ENCODE measurements around the gene KIR2DL4. TPM values are rescaled to one million over a fixed set of nuclear protein-coding genes. Genes with fewer than 3 reads are reported as not detected.

The KIR2DL4 gene
- not detected in 2 replicates for total RNA-seq

DNA sequence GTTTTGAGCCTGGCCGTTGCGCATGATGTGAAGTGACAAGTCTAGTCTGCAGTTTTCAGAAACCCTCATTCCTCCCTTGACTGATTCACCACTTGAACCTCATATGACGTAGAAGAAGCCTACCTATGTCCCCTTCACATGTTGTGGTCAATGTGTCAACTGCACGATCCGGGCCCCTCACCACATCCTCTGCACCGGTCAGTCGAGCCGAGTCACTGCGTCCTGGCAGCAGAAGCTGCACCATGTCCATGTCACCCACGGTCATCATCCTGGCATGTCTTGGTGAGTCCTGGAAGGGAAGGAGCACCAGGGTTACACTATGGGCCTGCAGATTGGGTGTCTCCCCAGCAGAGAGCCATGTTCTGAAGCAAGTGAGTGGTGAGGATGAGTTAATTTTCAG lies at the start of gene KIR2DL4:
TSS of gene KIR2DL4 (plus strand) at position 201 of the 400 bp plus-strand sequence. CDS start at position 243, 42 bp downstream.

GRCh38 chr19:54769646-54770045 lies 33.8 kb upstream of the KIR2DL4 start, which contains the start of gene KIR2DL1:
TSS of gene KIR2DL1 (plus strand) at chr19:54769793. CDS start at chr19:54769851, 58 bp downstream.

DNA sequence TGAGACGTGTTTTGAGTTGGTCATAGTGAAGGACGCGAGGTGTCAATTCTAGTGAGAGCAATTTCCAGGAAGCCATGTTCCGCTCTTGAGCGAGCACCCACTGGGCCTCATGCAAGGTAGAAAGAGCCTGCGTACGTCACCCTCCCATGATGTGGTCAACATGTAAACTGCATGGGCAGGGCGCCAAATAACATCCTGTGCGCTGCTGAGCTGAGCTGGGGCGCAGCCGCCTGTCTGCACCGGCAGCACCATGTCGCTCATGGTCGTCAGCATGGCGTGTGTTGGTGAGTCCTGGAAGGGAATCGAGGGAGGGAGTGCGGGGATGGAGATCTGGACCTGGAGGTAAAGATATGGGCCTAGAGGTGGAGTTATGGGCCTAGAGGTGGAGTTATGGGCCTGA lies 12.8 kb downstream of the KIR2DL4 start, which contains the start of gene KIR3DL1:
TSS of gene KIR3DL1 (plus strand) at position 218 of the 400 bp plus-strand sequence.

GRCh38 chr19:54832496-54832895 lies 29.1 kb downstream of the KIR2DL4 start, which contains the start of gene KIR2DS4:
TSS of gene KIR2DS4 (plus strand) at chr19:54832676.

GRCh38 chr19:54850061-54850640 lies 46.7 kb downstream of the KIR2DL4 start, which contains the start of gene KIR3DL2:
TSS of gene KIR3DL2 (plus strand) at chr19:54850443. CDS start at chr19:54850476, 33 bp downstream.

Other genes starting within 250 kb of the KIR2DL4 start
- not detected in 2 replicates for gene LILRA2, start 229.8 kb upstream of the KIR2DL4 start, total RNA-seq
- not detected in 2 replicates for gene LILRA1, start 210.0 kb upstream of the KIR2DL4 start, total RNA-seq
- not detected in 2 replicates for gene LILRB1, start 173.1 kb upstream of the KIR2DL4 start, total RNA-seq
- not detected in 2 replicates for gene LILRB4, start 140.6 kb upstream of the KIR2DL4 start, total RNA-seq
- not detected in 2 replicates for gene KIR3DL3, start 79.2 kb upstream of the KIR2DL4 start, total RNA-seq
- gene KIR2DL3, start 65.1 kb upstream of the KIR2DL4 start, total RNA-seq = not detected in 2 replicates
- not detected in 2 replicates for gene KIR2DL1, start 33.8 kb upstream of the KIR2DL4 start, total RNA-seq
- gene KIR3DL1, start 12.9 kb downstream of the KIR2DL4 start, total RNA-seq = not detected in 2 replicates
- gene KIR2DS4, start 29.1 kb downstream of the KIR2DL4 start, total RNA-seq = not detected in 2 replicates
- not detected in 2 replicates for gene KIR3DL2, start 46.8 kb downstream of the KIR2DL4 start, total RNA-seq
- gene FCAR, start 70.6 kb downstream of the KIR2DL4 start, total RNA-seq = not detected in 2 replicates
- gene NCR1, start 102.5 kb downstream of the KIR2DL4 start, total RNA-seq = not detected in 2 replicates
- not detected in 2 replicates for gene NLRP7, start 143.9 kb downstream of the KIR2DL4 start, total RNA-seq
- gene NLRP2, start 162.8 kb downstream of the KIR2DL4 start, total RNA-seq = 0.27 and 0.28 TPM in 2 replicates
- gene GP6, start 234.7 kb downstream of the KIR2DL4 start, total RNA-seq = not detected in 2 replicates

All from endothelial cell of coronary artery (primary cell).